K562 (cell line): Measurements from ENCODE around the gene TAS2R39. TPM values are rescaled to one million over a fixed set of nuclear protein-coding genes. Genes with fewer than 3 reads are reported as not detected.
A peak's percentile ranks its signal among the peaks of the same experiment; 100 is the strongest.
"Not testable (repeated sequence)": the region's sequence is repeated elsewhere in the genome, so short reads cannot be mapped to it uniquely, and the experiment has no call there.

Experiments
- ATAC-seq: fragments of 200-7000 bp; cut with Tn5 transposase; 3 replicates; pipeline ENCODE4 v1.9.1; 2020; ENCODE audit warnings: moderate library complexity
- BruUV-seq: library from RNA; stranded (reverse); fragments of 400-500 nt; replicated peaks from 2 replicates; lab custom pipeline; 2021; lab: Mats Ljungman, UMichigan
- CTCF ChIA-PET: fragments of 300-600 bp; formaldehyde crosslinking; extraction: SDS; loops from one replicate; lab custom pipeline; 2021; ENCODE audit warnings: low intra/inter-chr PET ratio; lab: Yijun Ruan, JAX
- POLR2A ChIA-PET: fragments of 300-600, 350-650 bp; sonication (Branson Sonifier 250); formaldehyde crosslinking; extraction: SDS; loops from one replicate; lab custom pipeline; 2021; ENCODE audit warnings: antibody characterized with exemption, inconsistent platforms; lab: Yijun Ruan, JAX
- DNase-seq, 4 experiments: peaks; one replicate each; pipeline versions ENCODE4 v3.0.0 to v3.0.0-alpha.2; 2011 to 2018; ENCODE audit warnings: low spot score in 3 of 4, mixed read lengths in 3 of 4; ENCODE audit errors: extremely low read depth in 1 of 4
- FAIRE-seq: peaks from 2 replicates; lab custom pipeline; 2011; peaks lifted over from hg19 to GRCh38; lab: Jason Lieb, UNC
- H2AFZ ChIP-seq: 2 replicates; pipeline ENCODE4 v1.6.0; 2011; ENCODE audit warnings: low read depth, low read length, control low read depth, inconsistent platforms
- H3K27ac ChIP-seq: fragments of 200-600 bp; 3 replicates; pipeline ENCODE4 v1.8.0; 2011; ENCODE audit warnings: low read depth, mild to moderate bottlenecking, control low read depth, inconsistent platforms, low read length, moderate library complexity, mixed read lengths; ENCODE audit errors: extremely low read depth
- H3K27me3 ChIP-seq, 2 experiments: fragments of 300-600 bp in 1 of 2; 2 replicates in 1 of 2; 3 replicates in 1 of 2; pipeline versions ENCODE4 v1.6.0 to v1.8.0; 2011; ENCODE audit warnings: inconsistent platforms in 2 of 2, low read length in 2 of 2, mild to moderate bottlenecking in 1 of 2, mixed read lengths in 1 of 2, moderate library complexity in 1 of 2; ENCODE audit not compliant: control insufficient read depth in 2 of 2, insufficient read depth in 2 of 2
- H3K36me3 ChIP-seq: fragments of 300-600 bp; 3 replicates; pipeline ENCODE4 v1.8.0; 2011; ENCODE audit warnings: mild to moderate bottlenecking, low read length, inconsistent platforms; ENCODE audit not compliant: control insufficient read depth, insufficient read depth
- H3K4me1 ChIP-seq, 2 experiments: fragments of 200-600 bp in 1 of 2; replicated peaks in 1 of 2; 2 replicates in 1 of 2; 3 replicates in 1 of 2; pipeline versions ENCODE4 v1.5.1 to v1.8.0; 2011; ENCODE audit warnings: inconsistent platforms in 2 of 2, low read length in 2 of 2, mild to moderate bottlenecking in 1 of 2, mixed read lengths in 1 of 2, moderate library complexity in 1 of 2; ENCODE audit not compliant: control insufficient read depth in 2 of 2, insufficient read depth in 2 of 2
- H3K4me2 ChIP-seq: 2 replicates; pipeline ENCODE4 v1.6.1; 2011; ENCODE audit warnings: low read length, control low read depth, inconsistent platforms, mixed read lengths; ENCODE audit not compliant: insufficient read depth
- H3K4me3 ChIP-seq: fragments of 200-600 bp; sonication (generic), shearing (Covaris generic); 2 replicates; pipeline ENCODE4 v1.5.1; 2016; ENCODE audit warnings: control low read depth, inconsistent platforms
- H3K79me2 ChIP-seq: fragments of 200-600 bp; 3 replicates; pipeline ENCODE4 v1.8.0; 2011; ENCODE audit warnings: low read length, inconsistent platforms; ENCODE audit not compliant: control insufficient read depth, insufficient read depth
- H3K9ac ChIP-seq, 2 experiments: 2 replicates each; pipeline versions ENCODE4 v1.6.0 to v1.6.1; 2011; ENCODE audit warnings: low read depth in 2 of 2, low read length in 2 of 2, control low read depth in 1 of 2, inconsistent platforms in 1 of 2, mild to moderate bottlenecking in 1 of 2, mixed read lengths in 1 of 2; ENCODE audit not compliant: insufficient read depth in 1 of 2
- H3K9me1 ChIP-seq: one replicate; pipeline ENCODE4 v1.6.0; 2011; ENCODE audit warnings: inconsistent platforms, mild to moderate bottlenecking, low read length, moderate library complexity; ENCODE audit not compliant: control insufficient read depth, insufficient read depth
- H3K9me3 ChIP-seq: replicated peaks from 2 replicates; pipeline ENCODE4 v1.5.1; 2011; ENCODE audit warnings: low read depth, low read length, inconsistent platforms; ENCODE audit not compliant: control insufficient read depth, insufficient read depth
- H4K20me1 ChIP-seq: replicated peaks from 2 replicates; pipeline ENCODE4 v1.6.1; 2011; ENCODE audit warnings: low read length, inconsistent platforms, mixed read lengths; ENCODE audit not compliant: control insufficient read depth, insufficient read depth
- ZFP36 ChIP-seq: fragments of 150-350 bp; IDR thresholded peaks from 2 replicates; pipeline ENCODE4 v1.6.1; 2018; ENCODE audit warnings: low read length, low read depth; ENCODE audit not compliant: partially characterized antibody
- ZNF431 ChIP-seq: sonication (generic); formaldehyde crosslinking; IDR thresholded peaks from 2 replicates; pipeline ENCODE4 v1.8.0; 2022; ENCODE audit warnings: mild to moderate bottlenecking, missing genetic modification reagents
- WGBS: fragments of 100-300 bp; shearing (Covaris generic); methylation state at CpG from one replicate; pipeline ENCODE4 v1.1.6; 2016; ENCODE audit warnings: low coverage, mixed read lengths; ENCODE audit not compliant: insufficient coverage; ENCODE audit errors: missing lambda C conversion rate; 5-methylcytosine and 5-hydroxymethylcytosine counted together
- in situ Hi-C: fragments of 300-500 bp; cut with MboI; formaldehyde crosslinking; loops from 4 replicates; pipeline ENCODE4 v1.15.0; 2018; ENCODE audit warnings: inconsistent platforms, mixed read lengths
- intact Hi-C: fragments of 100-400 bp; cut with micrococcal nuclease; formaldehyde crosslinking; loops from 2 replicates; pipeline ENCODE4 v1.14.2; 2022
- polyA plus RNA-seq, 8 experiments: library from polyadenylated mRNA; depleted of rRNA in 4 of 8; stranded (reverse) in 5 of 8; unstranded in 3 of 8; fragments of >200 nt; fragmentation: Nextera tagmentation in 2 of 8; fragmentation: Illumina TruSeq in 1 of 8; extraction: Ambion mirVana in 2 of 8; extraction: Trizol in 1 of 8; gene quantifications; 2 replicates each; pipeline versions ENCODE4 v1.2.1 to v1.2.3, GENCODE V29; 2011 to 2014; ENCODE audit warnings: inconsistent platforms in 1 of 8, missing spikeins in 1 of 8
- total RNA-seq, 7 experiments: library from RNA; depleted of rRNA in 6 of 7; stranded (reverse); fragments of >200 nt in 6 of 7; fragmentation: Illumina TruSeq in 2 of 7; extraction: Trizol in 2 of 7; gene quantifications; 2 replicates each; pipeline versions ENCODE4 v1.2.1 to v1.2.3, GENCODE V29; 2011 to 2021; ENCODE audit warnings: low replicate concordance in 1 of 7

Gene TAS2R39
- total and polyA plus RNA-seq, 9 of the 15 experiments (the other 6 are each of a cell fraction or from before 2014, with no cell fraction given): not detected

DNA sequence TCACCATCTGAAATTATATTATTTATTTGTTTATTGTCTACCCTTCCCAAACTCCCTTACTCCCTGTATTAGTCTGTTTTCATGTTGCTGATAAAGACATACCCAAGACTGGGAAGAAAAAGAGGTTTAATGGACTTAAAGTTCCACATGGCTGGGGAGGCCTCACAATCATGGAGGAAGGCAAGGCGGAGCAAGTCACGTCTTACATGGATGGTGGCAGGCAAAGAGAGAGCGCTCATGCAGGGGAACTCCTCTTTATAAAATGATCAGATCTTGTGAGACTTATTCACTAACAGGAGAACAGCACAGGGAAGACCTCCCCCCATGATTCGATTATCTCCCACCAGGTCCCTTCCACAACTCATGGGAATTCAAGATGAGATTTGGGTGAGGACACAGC lies 30.3 kb downstream of the TAS2R39 start:
- ChIA-PET CTCF (interaction anchor here (2.4 to 6.6 kb wide), 2 partner anchors 207 to 361 kb away, joined by 18 to 222 read pairs; no protein-coding TSS in a partner anchor), POLR2A (interaction anchor here (1.9 kb wide), 1 partner anchor 9 kb away, joined by 6 read pairs; no protein-coding TSS in a partner anchor)
- TF ChIP-seq ZNF431 (CRISPR knock-in tag) (peak; percentile 96), ZFP36 (peak; percentile 33)
- BruUV-seq, H3K9me3 ChIP-seq, H3K4me2 ChIP-seq, DNase-seq, H3K27ac ChIP-seq, H3K79me2 ChIP-seq, FAIRE-seq, H3K36me3 ChIP-seq, H2AFZ ChIP-seq, H4K20me1 ChIP-seq, H3K9me1 ChIP-seq, H3K4me1 ChIP-seq, ATAC-seq, H3K4me3 ChIP-seq, H3K9ac ChIP-seq: not testable (repeated sequence)
- 4% methylated on average over 4 of the region's 4 CpGs for WGBS
- intact Hi-C loops (loop anchor here (10.0 kb wide), 2 partner anchors 329 to 579 kb away; partner anchors contain the start of gene TRPV6), in situ Hi-C loops (loop anchor here (5.0 kb wide), 2 partner anchors 201 to 336 kb away; no protein-coding TSS in a partner anchor)
- H3K27me3 ChIP-seq: peaks cover 11 to 24% of the 10 kb centered on the region in 2 experiments; a peak in 4 of 5 replicates
